ENCODE measurements around the gene CDH13.

Gene CDH13

DNA sequence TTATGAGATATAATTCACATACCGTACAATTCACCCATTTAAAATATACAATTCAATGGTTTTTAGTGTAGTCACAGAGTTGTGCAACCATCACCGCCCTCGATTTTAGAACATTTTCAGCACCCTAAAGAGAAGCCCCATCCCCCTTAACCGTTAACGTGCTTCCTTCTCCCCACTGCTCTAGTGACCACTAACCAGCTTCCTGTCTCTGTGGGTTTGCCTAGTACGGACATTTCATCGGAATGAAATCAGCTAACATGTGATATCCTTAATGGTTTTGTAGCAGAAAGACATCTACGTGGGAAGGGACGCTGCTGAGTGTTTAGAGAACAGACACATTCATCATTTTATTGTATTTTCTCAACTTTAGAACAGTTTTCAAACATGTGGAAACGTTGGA is 1100.2 kb downstream of the CDH13 start:
- TF ChIP-seq GLIS3 (CRISPR knock-in tag; IDR thresholded peaks at IDR 0.05) (no peak), ZC3H10 (CRISPR knock-in tag; IDR thresholded peaks at IDR 0.05) (no peak), ZNF8 (CRISPR knock-in tag; IDR thresholded peaks at IDR 0.05) (no peak), ZFP3 (CRISPR knock-in tag; IDR thresholded peaks at IDR 0.05) (no peak), TOX (CRISPR knock-in tag; IDR thresholded peaks at IDR 0.05; ENCODE audit: borderline replicate concordance) (no peak), TCF4 (CRISPR knock-in tag; IDR thresholded peaks at IDR 0.05; ENCODE audit: borderline replicate concordance) (no peak), ISL1 (CRISPR knock-in tag; IDR thresholded peaks at IDR 0.05) (no peak), CSDC2 (CRISPR knock-in tag; IDR thresholded peaks at IDR 0.05) (no peak), RARB (CRISPR knock-in tag; IDR thresholded peaks at IDR 0.05) (no peak), ARNTL (CRISPR knock-in tag; IDR thresholded peaks at IDR 0.05; ENCODE audit: borderline replicate concordance, low read depth) (no peak), ESRRG (CRISPR knock-in tag; IDR thresholded peaks at IDR 0.05) (no peak), PPARA (CRISPR knock-in tag; IDR thresholded peaks at IDR 0.05; ENCODE audit: borderline replicate concordance) (no peak), OSR1 (CRISPR knock-in tag; IDR thresholded peaks at IDR 0.05) (no peak), BACH2 (CRISPR knock-in tag; IDR thresholded peaks at IDR 0.05; ENCODE audit: borderline replicate concordance) (no peak), ZNF565 (CRISPR knock-in tag; conservative IDR thresholded peaks at IDR 0.05; ENCODE audit: low read depth) (no peak)
- TF ChIP-seq, protein P1, sequence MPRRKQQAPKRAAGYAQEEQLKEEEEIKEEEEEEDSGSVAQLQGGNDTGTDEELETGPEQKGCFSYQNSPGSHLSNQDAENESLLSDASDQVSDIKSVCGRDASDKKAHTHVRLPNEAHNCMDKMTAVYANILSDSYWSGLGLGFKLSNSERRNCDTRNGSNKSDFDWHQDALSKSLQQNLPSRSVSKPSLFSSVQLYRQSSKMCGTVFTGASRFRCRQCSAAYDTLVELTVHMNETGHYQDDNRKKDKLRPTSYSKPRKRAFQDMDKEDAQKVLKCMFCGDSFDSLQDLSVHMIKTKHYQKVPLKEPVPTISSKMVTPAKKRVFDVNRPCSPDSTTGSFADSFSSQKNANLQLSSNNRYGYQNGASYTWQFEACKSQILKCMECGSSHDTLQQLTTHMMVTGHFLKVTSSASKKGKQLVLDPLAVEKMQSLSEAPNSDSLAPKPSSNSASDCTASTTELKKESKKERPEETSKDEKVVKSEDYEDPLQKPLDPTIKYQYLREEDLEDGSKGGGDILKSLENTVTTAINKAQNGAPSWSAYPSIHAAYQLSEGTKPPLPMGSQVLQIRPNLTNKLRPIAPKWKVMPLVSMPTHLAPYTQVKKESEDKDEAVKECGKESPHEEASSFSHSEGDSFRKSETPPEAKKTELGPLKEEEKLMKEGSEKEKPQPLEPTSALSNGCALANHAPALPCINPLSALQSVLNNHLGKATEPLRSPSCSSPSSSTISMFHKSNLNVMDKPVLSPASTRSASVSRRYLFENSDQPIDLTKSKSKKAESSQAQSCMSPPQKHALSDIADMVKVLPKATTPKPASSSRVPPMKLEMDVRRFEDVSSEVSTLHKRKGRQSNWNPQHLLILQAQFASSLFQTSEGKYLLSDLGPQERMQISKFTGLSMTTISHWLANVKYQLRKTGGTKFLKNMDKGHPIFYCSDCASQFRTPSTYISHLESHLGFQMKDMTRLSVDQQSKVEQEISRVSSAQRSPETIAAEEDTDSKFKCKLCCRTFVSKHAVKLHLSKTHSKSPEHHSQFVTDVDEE (CRISPR knock-in tag; IDR thresholded peaks at IDR 0.05), result no peak
- TF ChIP-seq, protein P2, sequence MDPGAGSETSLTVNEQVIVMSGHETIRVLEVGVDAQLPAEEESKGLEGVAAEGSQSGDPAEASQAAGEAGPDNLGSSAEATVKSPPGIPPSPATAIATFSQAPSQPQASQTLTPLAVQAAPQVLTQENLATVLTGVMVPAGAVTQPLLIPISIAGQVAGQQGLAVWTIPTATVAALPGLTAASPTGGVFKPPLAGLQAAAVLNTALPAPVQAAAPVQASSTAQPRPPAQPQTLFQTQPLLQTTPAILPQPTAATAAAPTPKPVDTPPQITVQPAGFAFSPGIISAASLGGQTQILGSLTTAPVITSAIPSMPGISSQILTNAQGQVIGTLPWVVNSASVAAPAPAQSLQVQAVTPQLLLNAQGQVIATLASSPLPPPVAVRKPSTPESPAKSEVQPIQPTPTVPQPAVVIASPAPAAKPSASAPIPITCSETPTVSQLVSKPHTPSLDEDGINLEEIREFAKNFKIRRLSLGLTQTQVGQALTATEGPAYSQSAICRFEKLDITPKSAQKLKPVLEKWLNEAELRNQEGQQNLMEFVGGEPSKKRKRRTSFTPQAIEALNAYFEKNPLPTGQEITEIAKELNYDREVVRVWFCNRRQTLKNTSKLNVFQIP (CRISPR knock-in tag; IDR thresholded peaks at IDR 0.05; ENCODE audit: borderline replicate concordance, low read depth), result no peak
- TF ChIP-seq, protein P3, sequence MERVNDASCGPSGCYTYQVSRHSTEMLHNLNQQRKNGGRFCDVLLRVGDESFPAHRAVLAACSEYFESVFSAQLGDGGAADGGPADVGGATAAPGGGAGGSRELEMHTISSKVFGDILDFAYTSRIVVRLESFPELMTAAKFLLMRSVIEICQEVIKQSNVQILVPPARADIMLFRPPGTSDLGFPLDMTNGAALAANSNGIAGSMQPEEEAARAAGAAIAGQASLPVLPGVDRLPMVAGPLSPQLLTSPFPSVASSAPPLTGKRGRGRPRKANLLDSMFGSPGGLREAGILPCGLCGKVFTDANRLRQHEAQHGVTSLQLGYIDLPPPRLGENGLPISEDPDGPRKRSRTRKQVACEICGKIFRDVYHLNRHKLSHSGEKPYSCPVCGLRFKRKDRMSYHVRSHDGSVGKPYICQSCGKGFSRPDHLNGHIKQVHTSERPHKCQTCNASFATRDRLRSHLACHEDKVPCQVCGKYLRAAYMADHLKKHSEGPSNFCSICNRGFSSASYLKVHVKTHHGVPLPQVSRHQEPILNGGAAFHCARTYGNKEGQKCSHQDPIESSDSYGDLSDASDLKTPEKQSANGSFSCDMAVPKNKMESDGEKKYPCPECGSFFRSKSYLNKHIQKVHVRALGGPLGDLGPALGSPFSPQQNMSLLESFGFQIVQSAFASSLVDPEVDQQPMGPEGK (CRISPR knock-in tag; IDR thresholded peaks at IDR 0.05; ENCODE audit: borderline replicate concordance), result no peak
- ATAC-seq, result no peak

DNA sequence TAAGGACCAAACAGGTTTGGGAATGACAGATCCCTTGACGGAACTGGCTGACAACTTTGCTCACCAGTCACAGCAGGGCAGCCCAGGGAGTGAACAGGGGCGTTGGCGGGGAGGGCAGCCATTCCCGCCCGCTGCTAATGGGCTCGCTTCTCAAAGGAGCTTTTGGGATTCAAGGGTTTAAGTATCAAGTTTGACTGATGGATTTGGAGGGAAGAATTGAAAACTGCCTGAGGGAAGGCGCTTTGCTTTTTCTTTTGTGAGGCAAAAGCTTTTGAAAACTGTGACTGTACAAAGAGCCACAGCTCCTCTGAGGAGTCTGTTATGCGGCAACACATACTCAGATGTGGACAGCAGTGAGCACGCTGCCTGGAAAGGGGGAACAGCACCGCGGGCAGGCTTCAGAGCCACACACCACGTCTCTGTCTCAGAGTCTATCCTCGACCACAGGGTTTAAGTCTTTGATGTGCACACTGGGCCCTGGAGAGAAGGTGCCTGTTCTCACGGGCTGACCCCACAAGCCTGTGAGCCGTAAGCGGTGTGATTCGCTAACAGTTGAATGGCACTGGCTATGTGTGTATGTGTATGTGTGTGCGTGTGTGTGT is 1101.1 kb downstream of the CDH13 start:
- no peak for ATAC-seq
- TF ChIP-seq ARNTL (CRISPR knock-in tag; IDR thresholded peaks at IDR 0.05; ENCODE audit: borderline replicate concordance, low read depth) (no peak), CSDC2 (CRISPR knock-in tag; IDR thresholded peaks at IDR 0.05) (no peak), RARB (CRISPR knock-in tag; IDR thresholded peaks at IDR 0.05) (no peak), TCF4 (CRISPR knock-in tag; IDR thresholded peaks at IDR 0.05; ENCODE audit: borderline replicate concordance) (no peak), BACH2 (CRISPR knock-in tag; IDR thresholded peaks at IDR 0.05; ENCODE audit: borderline replicate concordance) (no peak), GLIS3 (CRISPR knock-in tag; IDR thresholded peaks at IDR 0.05) (no peak), SNAI2 (CRISPR knock-in tag; IDR thresholded peaks at IDR 0.05) (no peak)
- TF ChIP-seq, protein P4, sequence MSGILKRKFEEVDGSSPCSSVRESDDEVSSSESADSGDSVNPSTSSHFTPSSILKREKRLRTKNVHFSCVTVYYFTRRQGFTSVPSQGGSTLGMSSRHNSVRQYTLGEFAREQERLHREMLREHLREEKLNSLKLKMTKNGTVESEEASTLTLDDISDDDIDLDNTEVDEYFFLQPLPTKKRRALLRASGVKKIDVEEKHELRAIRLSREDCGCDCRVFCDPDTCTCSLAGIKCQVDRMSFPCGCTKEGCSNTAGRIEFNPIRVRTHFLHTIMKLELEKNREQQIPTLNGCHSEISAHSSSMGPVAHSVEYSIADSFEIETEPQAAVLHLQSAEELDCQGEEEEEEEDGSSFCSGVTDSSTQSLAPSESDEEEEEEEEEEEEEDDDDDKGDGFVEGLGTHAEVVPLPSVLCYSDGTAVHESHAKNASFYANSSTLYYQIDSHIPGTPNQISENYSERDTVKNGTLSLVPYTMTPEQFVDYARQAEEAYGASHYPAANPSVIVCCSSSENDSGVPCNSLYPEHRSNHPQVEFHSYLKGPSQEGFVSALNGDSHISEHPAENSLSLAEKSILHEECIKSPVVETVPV (CRISPR knock-in tag; IDR thresholded peaks at IDR 0.05), result no peak
- TF ChIP-seq, protein P5, sequence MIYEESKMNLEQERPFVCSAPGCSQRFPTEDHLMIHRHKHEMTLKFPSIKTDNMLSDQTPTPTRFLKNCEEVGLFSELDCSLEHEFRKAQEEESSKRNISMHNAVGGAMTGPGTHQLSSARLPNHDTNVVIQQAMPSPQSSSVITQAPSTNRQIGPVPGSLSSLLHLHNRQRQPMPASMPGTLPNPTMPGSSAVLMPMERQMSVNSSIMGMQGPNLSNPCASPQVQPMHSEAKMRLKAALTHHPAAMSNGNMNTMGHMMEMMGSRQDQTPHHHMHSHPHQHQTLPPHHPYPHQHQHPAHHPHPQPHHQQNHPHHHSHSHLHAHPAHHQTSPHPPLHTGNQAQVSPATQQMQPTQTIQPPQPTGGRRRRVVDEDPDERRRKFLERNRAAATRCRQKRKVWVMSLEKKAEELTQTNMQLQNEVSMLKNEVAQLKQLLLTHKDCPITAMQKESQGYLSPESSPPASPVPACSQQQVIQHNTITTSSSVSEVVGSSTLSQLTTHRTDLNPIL (CRISPR knock-in tag; IDR thresholded peaks at IDR 0.05; ENCODE audit: low read depth), result no peak

DNA sequence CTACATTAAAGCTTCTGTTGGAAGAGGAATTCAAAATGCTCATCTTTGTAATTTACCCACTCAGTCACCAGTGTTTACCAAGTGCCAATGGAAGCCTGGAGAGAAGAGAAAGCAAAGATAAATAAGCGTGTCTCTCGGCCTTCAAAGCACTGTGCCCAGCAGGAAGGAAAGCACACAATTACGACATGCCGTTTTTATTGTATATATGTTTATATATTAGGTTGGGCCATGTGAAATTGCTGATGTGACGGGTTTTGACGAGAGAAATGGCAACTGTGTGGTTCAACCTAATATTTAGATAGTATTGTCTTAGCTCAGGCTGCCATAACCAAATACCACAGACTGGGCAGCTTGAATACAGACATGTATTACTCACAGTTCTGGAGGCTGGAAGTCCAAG is 1101.7 kb downstream of the CDH13 start:
- no peak for ATAC-seq

More for the DNA sequence above, 1101.7 kb downstream of the CDH13 start:
- TF ChIP-seq ZC3H10 (CRISPR knock-in tag; IDR thresholded peaks at IDR 0.05) (no peak), CSDC2 (CRISPR knock-in tag; IDR thresholded peaks at IDR 0.05) (no peak), ZNF8 (CRISPR knock-in tag; IDR thresholded peaks at IDR 0.05) (no peak)
- TF ChIP-seq, protein P5 (CRISPR knock-in tag; IDR thresholded peaks at IDR 0.05; ENCODE audit: low read depth), result no peak

Data from SK-N-SH treated with all-trans-retinoic acid at 6 μM for 48 hours (cell line).